A673 (cell line): Measurements from ENCODE around the gene SUSD6.

ENCODE experiments used
- EZH2 ChIP-seq: fragments of 200-600 bp; sonication (generic); IDR thresholded peaks from 2 replicates; pipeline ENCODE4 v1.6.1; 2017; ENCODE audit warnings: borderline replicate concordance, low read depth, mild to moderate bottlenecking, mixed read lengths, antibody characterized with exemption, low read length; ENCODE audit not compliant: poor library complexity, severe bottlenecking
- TF ChIP-seq, protein P1 (sequence below): fragments of 300-800, 200-600 bp; sonication (generic); conservative IDR thresholded peaks from 2 replicates; pipeline ENCODE4 v1.5.1; 2017; ENCODE audit warnings: low read depth, mild to moderate bottlenecking, antibody characterized with exemption, low read length, moderate library complexity, mixed read lengths

DNA sequence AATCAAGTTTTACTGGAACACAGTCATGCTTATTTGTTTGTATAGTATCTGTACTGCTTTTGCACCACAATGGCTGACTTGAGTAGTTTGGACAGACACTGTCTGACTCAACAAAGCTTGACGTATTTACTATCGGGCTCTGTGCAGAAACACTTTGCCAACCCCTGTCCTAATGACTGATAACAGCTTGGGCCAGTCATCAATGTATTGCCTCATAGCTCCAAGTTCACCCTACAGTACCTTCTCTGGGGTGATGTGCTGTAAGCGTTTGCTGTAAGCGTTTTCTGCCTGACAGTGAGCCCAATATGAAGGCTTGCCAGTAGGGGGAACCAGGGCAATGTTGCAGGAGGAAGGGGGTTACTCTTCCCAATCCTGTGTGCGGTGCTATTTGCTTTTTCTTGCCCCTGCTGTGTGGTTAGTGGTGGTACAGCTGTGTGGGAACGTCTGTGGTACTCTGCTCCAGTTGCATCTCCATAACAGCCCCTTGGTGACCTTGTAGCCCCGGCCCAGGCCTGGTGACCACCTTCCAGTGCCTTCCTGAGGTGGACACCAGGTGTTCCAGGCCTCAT is 31.3 kb upstream of the SUSD6 start:
- TF ChIP-seq, protein P1, sequence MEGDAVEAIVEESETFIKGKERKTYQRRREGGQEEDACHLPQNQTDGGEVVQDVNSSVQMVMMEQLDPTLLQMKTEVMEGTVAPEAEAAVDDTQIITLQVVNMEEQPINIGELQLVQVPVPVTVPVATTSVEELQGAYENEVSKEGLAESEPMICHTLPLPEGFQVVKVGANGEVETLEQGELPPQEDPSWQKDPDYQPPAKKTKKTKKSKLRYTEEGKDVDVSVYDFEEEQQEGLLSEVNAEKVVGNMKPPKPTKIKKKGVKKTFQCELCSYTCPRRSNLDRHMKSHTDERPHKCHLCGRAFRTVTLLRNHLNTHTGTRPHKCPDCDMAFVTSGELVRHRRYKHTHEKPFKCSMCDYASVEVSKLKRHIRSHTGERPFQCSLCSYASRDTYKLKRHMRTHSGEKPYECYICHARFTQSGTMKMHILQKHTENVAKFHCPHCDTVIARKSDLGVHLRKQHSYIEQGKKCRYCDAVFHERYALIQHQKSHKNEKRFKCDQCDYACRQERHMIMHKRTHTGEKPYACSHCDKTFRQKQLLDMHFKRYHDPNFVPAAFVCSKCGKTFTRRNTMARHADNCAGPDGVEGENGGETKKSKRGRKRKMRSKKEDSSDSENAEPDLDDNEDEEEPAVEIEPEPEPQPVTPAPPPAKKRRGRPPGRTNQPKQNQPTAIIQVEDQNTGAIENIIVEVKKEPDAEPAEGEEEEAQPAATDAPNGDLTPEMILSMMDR, result peak; percentile 73
- no peak for TF ChIP-seq EZH2
